ENCODE data around the gene TDRD6. TPM values are rescaled to one million over a fixed set of nuclear protein-coding genes. Genes with fewer than 3 reads are reported as not detected.

TDRD6 gene
- total and polyA plus RNA-seq, 2 donors (not counting 1 experiment from before 2014, with no cell fraction given) = 0.01 to 0.33 TPM

GRCh38 chr6:46677314-46677654 is 10.4 kb upstream of the TDRD6 start:
- Histone ChIP-seq H3K4me1 (ENCODE audit: control insufficient read depth, extremely low read depth, insufficient read depth, low read length) (no peaks in the 10 kb centered on the region), H4K20me1 (ENCODE audit: control insufficient read depth, extremely low read depth, insufficient read depth, low read length) (no peaks in the 10 kb centered on the region), H3K9ac (ENCODE audit: insufficient read depth, low read length) (no peak overlapping the region), H3K79me2 (ENCODE audit: control insufficient read depth, insufficient read depth, low read length) (no peaks in the 10 kb centered on the region), H3K36me3 (ENCODE audit: control insufficient read depth, insufficient read depth, low read length) (no peaks in the 10 kb centered on the region), H2AFZ (ENCODE audit: low read length) (no peak overlapping the region), H3K4me2 (ENCODE audit: extremely low read depth, insufficient read depth, low read length) (no peak overlapping the region), H3K4me3 (replicated peaks in 1 of 4; ENCODE audit: control extremely low read depth in 1 of 4, insufficient read depth in 1 of 4, low read depth in 3 of 4, low read length in 4 of 4) (no peak overlapping the region), H3K27ac (ENCODE audit: insufficient read depth, low read length) (no peak overlapping the region), H3K9me3 (ENCODE audit: control insufficient read depth, insufficient read depth, low read depth, low read length) (no peaks in the 10 kb centered on the region), H3K27me3 (ENCODE audit: control insufficient read depth, insufficient read depth, low read length) (no peaks in the 10 kb centered on the region)
- TF ChIP-seq, protein P1, sequence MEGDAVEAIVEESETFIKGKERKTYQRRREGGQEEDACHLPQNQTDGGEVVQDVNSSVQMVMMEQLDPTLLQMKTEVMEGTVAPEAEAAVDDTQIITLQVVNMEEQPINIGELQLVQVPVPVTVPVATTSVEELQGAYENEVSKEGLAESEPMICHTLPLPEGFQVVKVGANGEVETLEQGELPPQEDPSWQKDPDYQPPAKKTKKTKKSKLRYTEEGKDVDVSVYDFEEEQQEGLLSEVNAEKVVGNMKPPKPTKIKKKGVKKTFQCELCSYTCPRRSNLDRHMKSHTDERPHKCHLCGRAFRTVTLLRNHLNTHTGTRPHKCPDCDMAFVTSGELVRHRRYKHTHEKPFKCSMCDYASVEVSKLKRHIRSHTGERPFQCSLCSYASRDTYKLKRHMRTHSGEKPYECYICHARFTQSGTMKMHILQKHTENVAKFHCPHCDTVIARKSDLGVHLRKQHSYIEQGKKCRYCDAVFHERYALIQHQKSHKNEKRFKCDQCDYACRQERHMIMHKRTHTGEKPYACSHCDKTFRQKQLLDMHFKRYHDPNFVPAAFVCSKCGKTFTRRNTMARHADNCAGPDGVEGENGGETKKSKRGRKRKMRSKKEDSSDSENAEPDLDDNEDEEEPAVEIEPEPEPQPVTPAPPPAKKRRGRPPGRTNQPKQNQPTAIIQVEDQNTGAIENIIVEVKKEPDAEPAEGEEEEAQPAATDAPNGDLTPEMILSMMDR (conservative IDR thresholded peaks at IDR 0.05 in 1 of 2, IDR thresholded peaks at IDR 0.05 in 1 of 2; ENCODE audit: low read depth in 1 of 2, low read length in 2 of 2) = peak in 1 of 2 donors; percentile 18
- no peak for TF ChIP-seq EZH2 (IDR thresholded peaks at IDR 0.05; ENCODE audit: low read length, missing control alignments)
- DNase-seq (ENCODE audit: low read depth in 2 of 2) = no peak

DNA sequence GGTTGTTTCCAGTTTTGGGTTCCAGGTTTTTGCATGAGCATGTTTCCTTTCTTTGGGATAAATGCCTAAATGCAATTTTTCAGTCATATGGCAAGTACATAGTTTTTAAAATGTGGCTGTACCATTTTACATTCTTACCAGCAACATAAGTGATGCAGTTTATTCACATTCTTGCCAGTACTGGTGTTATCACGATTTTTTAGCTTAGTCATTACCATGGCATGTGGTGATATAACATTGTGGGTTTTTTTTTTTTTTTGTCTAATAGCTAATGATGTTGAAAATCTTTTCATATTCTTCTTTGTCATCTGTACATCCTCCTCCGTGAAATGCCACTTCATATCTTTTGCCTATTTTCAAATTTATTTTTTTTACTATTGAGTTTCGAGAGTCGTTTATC is 2.9 kb upstream of the TDRD6 start:
- H4K20me1 ChIP-seq (ENCODE audit: control insufficient read depth, extremely low read depth, insufficient read depth, low read length) = no peaks in the 10 kb centered on the region
- no peaks in the 10 kb centered on the region for H3K36me3 ChIP-seq (ENCODE audit: control insufficient read depth, insufficient read depth, low read length)
- H3K79me2 ChIP-seq (ENCODE audit: control insufficient read depth, insufficient read depth, low read length) = no peaks in the 10 kb centered on the region
- no peaks in the 10 kb centered on the region for H3K9me3 ChIP-seq (ENCODE audit: control insufficient read depth, insufficient read depth, low read depth, low read length)
- no peaks in the 10 kb centered on the region for H3K4me1 ChIP-seq (ENCODE audit: control insufficient read depth, extremely low read depth, insufficient read depth, low read length)
- no peak overlapping the region for H2AFZ ChIP-seq (ENCODE audit: low read length)
- TF ChIP-seq, protein P1 (conservative IDR thresholded peaks at IDR 0.05 in 1 of 2, IDR thresholded peaks at IDR 0.05 in 1 of 2; ENCODE audit: low read depth in 1 of 2, low read length in 2 of 2) = no peak
- no peak for TF ChIP-seq EZH2 (IDR thresholded peaks at IDR 0.05; ENCODE audit: low read length, missing control alignments)
- peak; percentile 65 to 87 for DNase-seq (ENCODE audit: low read depth in 2 of 2)
- H3K4me2 ChIP-seq (ENCODE audit: extremely low read depth, insufficient read depth, low read length) = no peak overlapping the region
- H3K9ac ChIP-seq (ENCODE audit: insufficient read depth, low read length) = no peak overlapping the region
- no peak overlapping the region for H3K4me3 ChIP-seq (replicated peaks in 1 of 4; ENCODE audit: control extremely low read depth in 1 of 4, insufficient read depth in 1 of 4, low read depth in 3 of 4, low read length in 4 of 4)
- H3K27ac ChIP-seq (ENCODE audit: insufficient read depth, low read length) = no peak overlapping the region
- no peaks in the 10 kb centered on the region for H3K27me3 ChIP-seq (ENCODE audit: control insufficient read depth, insufficient read depth, low read length)

- Histone ChIP-seq H2AFZ (ENCODE audit: low read length) (no peak overlapping the region), H3K27me3 (ENCODE audit: control insufficient read depth, insufficient read depth, low read length) (no peaks in the 10 kb centered on the region), H3K4me1 (ENCODE audit: control insufficient read depth, extremely low read depth, insufficient read depth, low read length) (no peaks in the 10 kb centered on the region), H3K4me3 (replicated peaks in 1 of 4; ENCODE audit: control extremely low read depth in 1 of 4, insufficient read depth in 1 of 4, low read depth in 3 of 4, low read length in 4 of 4) (no peak overlapping the region), H3K79me2 (ENCODE audit: control insufficient read depth, insufficient read depth, low read length) (no peaks in the 10 kb centered on the region), H3K36me3 (ENCODE audit: control insufficient read depth, insufficient read depth, low read length) (no peaks in the 10 kb centered on the region), H3K9me3 (ENCODE audit: control insufficient read depth, insufficient read depth, low read depth, low read length) (no peaks in the 10 kb centered on the region), H4K20me1 (ENCODE audit: control insufficient read depth, extremely low read depth, insufficient read depth, low read length) (no peaks in the 10 kb centered on the region), H3K27ac (ENCODE audit: insufficient read depth, low read length) (no peak overlapping the region), H3K9ac (ENCODE audit: insufficient read depth, low read length) (no peak overlapping the region), H3K4me2 (ENCODE audit: extremely low read depth, insufficient read depth, low read length) (no peak overlapping the region)
- DNase-seq (ENCODE audit: low read depth in 2 of 2) = no peak
- TF ChIP-seq, protein P1 (conservative IDR thresholded peaks at IDR 0.05 in 1 of 2, IDR thresholded peaks at IDR 0.05 in 1 of 2; ENCODE audit: low read depth in 1 of 2, low read length in 2 of 2) = no peak
- TF ChIP-seq EZH2 (IDR thresholded peaks at IDR 0.05; ENCODE audit: low read length, missing control alignments) = no peak
Observed at GRCh38 chr6:46688117-46688965, 656 bp downstream of the TDRD6 start.
